ENCODE results near the gene CPSF7.

Gene CPSF7

DNA sequence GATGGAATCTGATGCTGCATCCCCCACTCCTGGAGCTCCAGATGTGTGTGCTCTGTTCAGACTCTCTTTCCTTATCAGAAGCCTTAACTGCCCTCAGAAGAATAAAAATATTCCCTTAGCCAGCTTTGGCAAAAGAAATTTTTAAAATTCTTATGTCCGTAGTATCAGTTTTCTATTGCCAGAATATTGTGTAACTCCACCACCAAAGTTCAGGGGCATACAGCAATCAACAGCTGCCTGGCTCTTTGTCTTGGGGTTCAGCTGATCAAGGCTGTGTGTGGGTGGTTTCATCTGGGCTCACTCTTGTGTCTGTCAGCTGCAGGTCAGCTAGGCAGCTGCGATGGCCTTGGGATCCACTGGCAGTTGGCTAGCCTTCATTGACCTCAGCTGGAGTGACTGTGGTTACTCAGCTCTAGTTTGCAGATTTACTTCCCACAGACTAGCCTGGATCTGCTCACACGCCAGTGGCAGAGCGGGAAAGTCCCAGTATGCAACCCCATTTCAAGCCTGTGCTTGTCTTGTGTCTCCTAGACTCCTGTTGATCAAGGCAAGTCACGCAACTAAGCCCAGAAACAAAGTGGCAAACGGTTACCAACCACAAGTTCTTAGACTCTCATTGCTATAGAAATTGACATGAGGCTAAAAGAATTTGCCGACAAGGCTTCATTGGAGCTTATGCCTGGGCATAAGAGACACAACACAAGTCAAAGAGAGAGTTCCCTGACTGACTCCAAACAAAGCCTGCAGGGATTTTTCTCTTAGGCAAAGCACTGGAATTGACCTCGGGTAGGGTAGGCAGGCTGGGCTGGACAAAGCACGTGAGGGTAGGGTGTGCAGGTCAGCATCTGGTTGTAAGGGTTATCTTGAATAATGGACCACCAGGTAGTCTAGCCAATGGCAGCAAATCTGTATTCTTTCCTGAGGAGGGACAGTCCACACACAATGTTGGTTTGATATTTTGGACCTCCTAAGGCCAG is 60.1 kb downstream of the CPSF7 start:
- in situ Hi-C loops (cut with MboI; ENCODE audit: low sequenced_read_pairs): no loop called here
- H3K27me3 ChIP-seq (ENCODE audit: low read depth): no peaks in the 10 kb centered on the region
- no peak overlapping the region for H3K4me3 ChIP-seq
- H3K4me1 ChIP-seq: no peaks in the 10 kb centered on the region
- H3K36me3 ChIP-seq (replicated peaks): peaks cover 78% of the 10 kb centered on the region
- H3K9me3 ChIP-seq: peaks cover 5% of the 10 kb centered on the region
- DNase-seq (ENCODE audit: low spot score in 2 of 2): no peak

- no peaks in the 10 kb centered on the region for H3K27me3 ChIP-seq (ENCODE audit: low read depth)
- peaks cover 84% of the 10 kb centered on the region for H3K36me3 ChIP-seq (replicated peaks)
- no peak for DNase-seq (ENCODE audit: low spot score in 2 of 2)
- in situ Hi-C loops (cut with MboI; ENCODE audit: low sequenced_read_pairs): no loop called here
- peaks cover 5% of the 10 kb centered on the region for H3K9me3 ChIP-seq
- no peak overlapping the region for H3K4me3 ChIP-seq
- peaks cover 3% of the 10 kb centered on the region for H3K4me1 ChIP-seq
Observed at GRCh38 chr11:61368646-61369045, 61.1 kb downstream of the CPSF7 start.

DNA sequence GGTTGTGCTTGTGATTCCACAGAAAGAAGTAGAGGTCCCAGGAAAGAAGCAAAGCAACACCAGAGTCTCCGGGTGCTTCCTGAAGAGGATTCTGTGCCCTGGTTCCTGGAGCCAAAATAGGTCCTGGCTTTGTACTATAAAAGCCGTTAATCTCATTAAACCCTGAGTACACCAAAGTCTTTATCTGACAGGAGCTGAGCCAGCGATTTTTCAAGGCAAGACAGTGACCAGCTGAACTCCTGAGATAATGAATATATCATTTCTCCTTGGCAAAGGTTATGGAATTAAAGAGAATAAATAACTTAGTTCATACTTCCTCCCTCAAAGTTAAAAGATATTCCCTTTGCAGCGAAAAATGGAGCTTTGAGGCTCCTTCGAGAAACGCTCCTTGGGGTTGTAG is 62.4 kb downstream of the CPSF7 start:
- no peak for DNase-seq (ENCODE audit: low spot score in 2 of 2)
- Histone ChIP-seq H3K27me3 (ENCODE audit: low read depth) (no peaks in the 10 kb centered on the region), H3K9me3 (no peaks in the 10 kb centered on the region), H3K36me3 (replicated peaks) (peaks cover 84% of the 10 kb centered on the region), H3K4me1 (peaks cover 8% of the 10 kb centered on the region), H3K4me3 (no peak overlapping the region)
- in situ Hi-C loops (cut with MboI; ENCODE audit: low sequenced_read_pairs): no loop called here

- H3K4me1 ChIP-seq: peaks cover 10% of the 10 kb centered on the region
Observed at GRCh38 chr11:61364012-61364675, 65.6 kb downstream of the CPSF7 start.

GRCh38 chr11:61362542-61362875 is 67.3 kb downstream of the CPSF7 start:
- in situ Hi-C loops (cut with MboI; ENCODE audit: low sequenced_read_pairs): no loop called here
- H3K4me3 ChIP-seq: peak overlapping the region; percentile 85
- no peaks in the 10 kb centered on the region for H3K9me3 ChIP-seq
- peak; percentile 3 to 46 for DNase-seq (ENCODE audit: low spot score in 2 of 2)
- H3K27me3 ChIP-seq (ENCODE audit: low read depth): no peaks in the 10 kb centered on the region
- H3K4me1 ChIP-seq: peaks cover 10% of the 10 kb centered on the region
- peaks cover 44% of the 10 kb centered on the region for H3K36me3 ChIP-seq (replicated peaks)

More at GRCh38 chr11:61364012-61364675, 65.6 kb downstream of the CPSF7 start:
- no peaks in the 10 kb centered on the region for H3K9me3 ChIP-seq
- no peaks in the 10 kb centered on the region for H3K27me3 ChIP-seq (ENCODE audit: low read depth)
- H3K36me3 ChIP-seq (replicated peaks): peaks cover 61% of the 10 kb centered on the region
- in situ Hi-C loops (cut with MboI; ENCODE audit: low sequenced_read_pairs): no loop called here
- no peak overlapping the region for H3K4me3 ChIP-seq
- no peak for DNase-seq (ENCODE audit: low spot score in 2 of 2)

GRCh38 chr11:61361741-61362541 is 67.8 kb downstream of the CPSF7 start, which contains the start of the genes CYB561A3 and TMEM138:
Gene CYB561A3 (minus strand): TSS chr11:61361882. CDS start chr11:61356713, 5,169 bp downstream.
Gene TMEM138 (plus strand): TSS chr11:61362374. CDS start chr11:61364391, 2,017 bp downstream.
- Histone ChIP-seq H3K4me1 (peaks cover 10% of the 10 kb centered on the region), H3K9me3 (no peaks in the 10 kb centered on the region), H3K27me3 (ENCODE audit: low read depth) (no peaks in the 10 kb centered on the region), H3K36me3 (replicated peaks) (peaks cover 39% of the 10 kb centered on the region), H3K4me3 (peak within 1 kb of the TSS; percentile 85)
- DNase-seq (ENCODE audit: low spot score in 2 of 2): peak; percentile 94 to 95
- in situ Hi-C loops (cut with MboI; ENCODE audit: low sequenced_read_pairs): no loop called here

DNA sequence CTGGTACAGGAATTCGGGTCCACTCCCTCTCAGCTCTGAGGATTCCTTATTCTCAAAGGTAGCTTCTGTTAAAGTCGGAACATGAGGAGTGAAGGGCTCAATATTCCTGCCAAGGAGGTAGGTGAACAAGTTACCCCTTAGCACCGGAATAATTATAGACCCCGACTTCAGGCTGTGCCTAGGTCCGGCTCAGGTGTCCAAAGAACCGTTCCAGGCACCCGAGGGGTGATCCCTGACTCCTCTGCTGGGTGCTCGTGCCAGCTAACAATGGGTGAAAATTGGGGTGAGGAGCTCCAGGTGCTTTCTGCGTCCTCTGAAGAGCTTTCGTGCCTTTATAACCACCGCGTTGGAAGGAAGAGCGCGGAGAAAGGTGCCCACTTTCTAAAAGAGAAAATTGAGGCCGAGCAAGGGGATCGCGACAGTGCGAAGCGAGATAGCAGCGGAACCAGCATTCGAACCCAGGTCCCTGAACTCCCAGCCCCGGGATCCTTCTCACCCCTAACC is 68.5 kb downstream of the CPSF7 start:
- H3K4me1 ChIP-seq: peaks cover 10% of the 10 kb centered on the region
- DNase-seq (ENCODE audit: low spot score in 2 of 2): no peak

DNA sequence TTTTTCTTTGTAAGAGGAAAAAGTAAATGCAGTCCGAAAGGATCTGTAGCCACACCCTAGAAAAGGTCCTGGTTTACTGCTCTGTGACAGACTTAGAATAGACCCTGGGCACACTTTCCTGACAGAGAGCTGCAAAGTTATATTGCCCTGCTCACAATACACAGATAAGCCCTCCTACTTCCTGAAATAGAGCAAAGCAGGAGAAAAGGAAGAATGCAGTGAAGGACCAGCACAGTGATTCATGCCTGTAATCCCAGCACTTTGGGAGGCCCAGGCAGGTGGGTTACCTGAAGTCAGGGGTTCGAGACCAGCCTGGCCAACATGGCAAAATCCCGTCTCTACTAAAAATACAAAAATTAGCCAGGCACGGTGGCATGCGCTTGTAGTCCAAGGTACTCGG is 70.3 kb downstream of the CPSF7 start:
- no peak for DNase-seq (ENCODE audit: low spot score in 2 of 2)
- Histone ChIP-seq H3K9me3 (no peaks in the 10 kb centered on the region), H3K4me1 (peaks cover 10% of the 10 kb centered on the region), H3K4me3 (no peak overlapping the region), H3K27me3 (ENCODE audit: low read depth) (no peaks in the 10 kb centered on the region), H3K36me3 (replicated peaks) (peaks cover 14% of the 10 kb centered on the region)
- in situ Hi-C loops (cut with MboI; ENCODE audit: low sequenced_read_pairs): no loop called here

More for the DNA sequence above, 68.5 kb downstream of the CPSF7 start:
- in situ Hi-C loops (cut with MboI; ENCODE audit: low sequenced_read_pairs): no loop called here
- Histone ChIP-seq H3K27me3 (ENCODE audit: low read depth) (no peaks in the 10 kb centered on the region), H3K4me3 (peak overlapping the region; percentile 85), H3K36me3 (replicated peaks) (peaks cover 32% of the 10 kb centered on the region), H3K9me3 (no peaks in the 10 kb centered on the region)

GRCh38 chr11:61358566-61358965 is 71.2 kb downstream of the CPSF7 start:
- Histone ChIP-seq H3K36me3 (replicated peaks) (peaks cover 6% of the 10 kb centered on the region), H3K4me3 (no peak overlapping the region), H3K27me3 (ENCODE audit: low read depth) (no peaks in the 10 kb centered on the region), H3K4me1 (peaks cover 7% of the 10 kb centered on the region), H3K9me3 (no peaks in the 10 kb centered on the region)
- in situ Hi-C loops (cut with MboI; ENCODE audit: low sequenced_read_pairs): no loop called here
- no peak for DNase-seq (ENCODE audit: low spot score in 2 of 2)

DNA sequence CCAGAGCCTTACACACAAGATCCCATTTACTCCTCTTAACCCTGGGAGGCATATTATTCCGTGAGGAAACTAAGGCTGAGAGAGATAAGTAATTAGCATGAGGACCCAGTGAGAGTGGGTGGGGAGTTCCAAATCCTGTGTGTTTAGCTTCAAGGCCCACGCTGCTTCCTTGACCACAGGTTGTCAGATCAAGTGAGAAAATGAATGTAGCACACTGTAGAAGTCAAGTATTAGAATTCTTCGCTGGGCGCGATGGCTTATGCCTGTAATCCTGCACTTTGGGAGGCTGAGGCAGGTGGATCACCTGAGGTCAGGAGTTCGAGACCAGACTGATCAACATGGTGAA is 71.9 kb downstream of the CPSF7 start:
- in situ Hi-C loops (cut with MboI; ENCODE audit: low sequenced_read_pairs): no loop called here
- DNase-seq (ENCODE audit: low spot score in 2 of 2): no peak
- H3K9me3 ChIP-seq: no peaks in the 10 kb centered on the region
- no peak overlapping the region for H3K4me3 ChIP-seq
- H3K4me1 ChIP-seq: peaks cover 3% of the 10 kb centered on the region; the same call in 1 of the 2 replicates
- no peaks in the 10 kb centered on the region for H3K27me3 ChIP-seq (ENCODE audit: low read depth)
- peaks cover 10% of the 10 kb centered on the region for H3K36me3 ChIP-seq (replicated peaks)

DNA sequence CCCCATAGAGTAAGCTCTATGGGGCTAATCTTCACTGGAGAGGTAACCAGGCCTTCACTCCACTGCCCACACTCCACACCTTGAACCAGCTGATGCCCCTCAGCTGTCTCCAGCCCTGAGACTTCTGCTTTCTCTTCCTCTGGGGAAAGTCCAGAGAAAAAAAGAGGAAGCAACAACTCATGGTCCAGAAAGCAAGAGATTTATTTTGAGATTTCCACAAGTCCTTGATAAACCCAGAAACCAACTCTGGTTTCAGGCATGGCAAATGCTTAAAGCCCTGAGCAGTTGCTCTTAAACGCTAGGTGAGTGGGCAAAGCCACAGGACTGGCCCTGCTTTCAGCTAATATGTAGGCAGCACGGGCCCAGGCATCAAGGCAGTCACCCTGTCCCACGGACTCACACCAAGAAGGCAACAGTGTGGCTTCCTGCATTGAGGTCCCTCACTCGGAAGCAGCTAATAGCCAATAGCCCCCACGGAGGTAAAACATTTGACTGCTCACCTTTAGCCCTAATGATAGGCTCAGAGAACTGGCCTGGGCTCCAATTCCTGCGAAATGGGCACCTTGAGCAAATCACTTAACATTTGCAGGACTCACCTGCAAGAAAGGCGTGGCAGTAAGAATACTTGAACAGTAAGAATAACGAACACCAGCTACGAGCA is 72.4 kb downstream of the CPSF7 start:
- in situ Hi-C loops (cut with MboI; ENCODE audit: low sequenced_read_pairs): no loop called here
- H3K4me1 ChIP-seq: peaks cover 3% of the 10 kb centered on the region; the same call in 1 of the 2 replicates
- no peak for DNase-seq (ENCODE audit: low spot score in 2 of 2)
- no peak overlapping the region for H3K4me3 ChIP-seq
- peaks cover 14% of the 10 kb centered on the region for H3K36me3 ChIP-seq (replicated peaks)
- no peaks in the 10 kb centered on the region for H3K27me3 ChIP-seq (ENCODE audit: low read depth)
- H3K9me3 ChIP-seq: no peaks in the 10 kb centered on the region

DNA sequence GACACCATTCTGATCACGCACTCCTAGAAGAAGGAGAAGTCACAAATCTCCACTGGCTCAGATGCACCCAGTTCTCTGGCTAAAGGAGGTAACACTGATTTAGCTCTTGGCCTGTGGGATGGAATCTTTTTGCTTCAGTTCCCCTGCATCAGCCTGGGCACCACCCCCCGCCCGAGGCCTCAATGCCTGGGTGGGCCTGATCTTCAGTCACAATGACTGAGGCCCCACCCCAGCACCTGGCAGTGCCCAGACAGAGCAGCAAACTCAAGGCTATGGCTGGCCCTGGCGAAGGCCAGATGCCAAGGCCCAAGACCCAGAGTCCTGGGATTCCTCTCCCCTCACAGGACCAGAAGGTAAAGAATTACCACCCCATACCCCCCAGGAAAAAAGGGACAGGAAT is 73.1 kb downstream of the CPSF7 start:
- no peak for DNase-seq (ENCODE audit: low spot score in 2 of 2)
- in situ Hi-C loops (cut with MboI; ENCODE audit: low sequenced_read_pairs): no loop called here
- H3K36me3 ChIP-seq (replicated peaks): peaks cover 20% of the 10 kb centered on the region
- H3K4me1 ChIP-seq: peaks cover 3% of the 10 kb centered on the region; the same call in 1 of the 2 replicates
- H3K9me3 ChIP-seq: no peaks in the 10 kb centered on the region
- H3K4me3 ChIP-seq: no peak overlapping the region
- H3K27me3 ChIP-seq (ENCODE audit: low read depth): no peaks in the 10 kb centered on the region

GRCh38 chr11:61354208-61354607 is 75.6 kb downstream of the CPSF7 start:
- Histone ChIP-seq H3K27me3 (ENCODE audit: low read depth) (no peaks in the 10 kb centered on the region), H3K4me1 (no peaks in the 10 kb centered on the region), H3K4me3 (no peak overlapping the region), H3K36me3 (replicated peaks) (peaks cover 23% of the 10 kb centered on the region), H3K9me3 (no peaks in the 10 kb centered on the region)
- in situ Hi-C loops (cut with MboI; ENCODE audit: low sequenced_read_pairs): no loop called here
- no peak for DNase-seq (ENCODE audit: low spot score in 2 of 2)
